GM21786 (cell line): ENCODE data around the gene RMRP.

ENCODE experiments used
- ATAC-seq: cut with Tn5 transposase; IDR thresholded peaks from one replicate; pipeline ENCODE4 v1.9.1; 2021; ENCODE audit not compliant: unreplicated experiment

RMRP gene

GRCh38 chr9:35687306-35687705, 29.5 kb upstream of the RMRP start:
- ATAC-seq: no peak

DNA sequence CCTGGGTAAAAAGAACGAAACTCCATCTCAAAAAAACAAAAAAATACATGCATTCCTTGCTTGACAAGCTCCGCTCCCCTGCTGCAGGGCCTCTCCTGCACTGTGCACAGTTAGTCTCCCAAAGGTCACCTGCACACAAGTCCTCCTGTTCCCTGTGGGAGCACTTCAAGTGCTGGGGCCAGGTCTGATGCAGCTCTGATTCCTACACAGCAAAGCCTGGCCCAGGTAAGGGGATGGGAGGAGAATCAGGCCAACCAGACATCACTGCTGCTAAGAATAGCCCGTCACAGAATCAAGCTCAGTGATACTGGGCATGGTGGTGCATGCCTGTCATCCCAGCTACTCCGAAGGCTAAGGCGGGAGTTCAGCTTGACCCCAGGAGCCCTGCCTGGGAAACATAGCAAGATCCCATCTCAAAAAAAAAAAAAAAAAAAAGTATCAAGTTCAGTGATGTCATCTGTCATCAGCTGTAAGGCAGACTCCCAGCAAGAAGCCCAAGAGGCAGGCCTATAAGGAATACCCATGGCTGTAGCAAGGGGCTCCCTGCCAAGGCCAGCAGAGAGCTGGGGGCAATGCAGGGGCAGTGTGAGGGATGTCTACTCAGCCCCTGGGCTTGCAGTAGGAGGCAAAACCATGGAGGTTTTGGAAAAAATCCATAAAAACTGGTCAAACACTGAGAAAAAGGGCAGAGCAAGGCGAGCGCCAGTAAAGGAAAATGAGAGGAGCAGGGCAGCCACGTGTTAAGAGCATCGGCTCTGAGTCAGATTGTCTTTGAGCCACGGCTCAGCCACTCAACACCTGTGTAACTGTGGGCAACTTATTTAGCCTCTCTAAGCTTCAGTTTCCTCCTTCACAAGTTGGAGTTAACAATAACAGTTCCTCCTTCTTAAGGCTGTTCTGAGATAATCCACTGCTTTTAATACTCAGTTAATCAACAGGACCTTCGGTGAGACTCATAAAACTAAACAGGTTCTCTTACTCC, 28.7 kb upstream of the RMRP start:
- no peak for ATAC-seq

DNA sequence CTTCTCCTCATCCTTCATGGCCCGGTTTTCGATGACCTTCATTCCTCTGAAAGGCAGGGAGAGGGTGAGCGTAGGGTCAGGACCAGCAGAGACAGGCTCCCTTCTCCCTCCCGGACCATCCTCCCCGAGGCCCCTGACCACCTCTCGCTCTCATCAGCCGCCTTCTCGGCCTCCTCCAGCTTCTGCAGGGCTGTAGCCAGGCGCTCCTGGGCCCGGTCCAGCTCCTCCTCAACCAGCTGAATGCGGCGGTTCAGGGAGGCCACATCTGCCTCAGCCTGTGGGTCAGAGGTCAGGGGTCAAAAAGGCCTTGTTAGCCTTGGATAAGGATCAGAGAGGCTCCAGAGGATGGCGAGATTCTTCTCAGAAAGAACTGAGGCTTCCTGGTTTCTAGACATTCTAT, 27.7 kb upstream of the RMRP start:
- no peak for ATAC-seq

DNA sequence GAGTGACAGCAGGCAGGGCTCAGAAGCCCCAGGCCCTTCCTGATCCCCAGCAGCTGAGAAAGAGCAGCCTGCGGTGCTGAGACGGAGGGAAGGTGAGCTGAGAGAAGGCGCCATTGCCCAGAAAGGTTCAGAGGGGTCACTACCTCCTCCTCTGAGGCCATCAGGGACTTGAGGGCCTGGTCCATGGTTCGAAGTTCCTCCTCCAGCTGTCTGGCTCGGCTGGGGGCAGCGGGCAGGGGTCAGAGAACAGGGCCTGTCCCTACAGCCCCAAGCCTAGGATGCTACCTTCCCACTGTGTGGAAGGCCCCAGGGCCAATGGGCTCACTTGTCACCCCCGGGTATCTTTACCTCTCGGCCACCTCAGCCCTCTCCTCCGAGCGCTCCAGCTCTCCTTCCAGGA, 27.1 kb upstream of the RMRP start:
- no peak for ATAC-seq

DNA sequence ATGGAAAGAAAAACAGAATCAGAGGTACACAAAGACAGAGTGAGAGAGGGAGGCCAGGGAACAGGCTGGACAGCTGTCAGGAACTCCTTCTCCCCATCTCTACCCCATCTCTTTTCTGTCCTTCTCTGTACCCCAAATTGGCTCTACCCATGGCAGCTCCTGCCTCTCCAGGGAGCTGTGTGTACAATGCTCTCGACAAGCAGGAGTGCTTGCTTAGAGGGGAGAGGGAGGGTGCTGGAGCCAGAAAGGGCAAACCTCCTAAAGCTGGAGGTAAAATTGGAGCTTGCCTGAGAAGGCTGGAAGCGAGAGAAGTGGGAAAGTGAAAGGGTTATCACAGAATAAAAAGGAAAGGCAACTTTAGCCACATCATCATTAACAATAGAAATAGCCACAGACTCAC, 25.5 kb upstream of the RMRP start:
- no peak for ATAC-seq

DNA sequence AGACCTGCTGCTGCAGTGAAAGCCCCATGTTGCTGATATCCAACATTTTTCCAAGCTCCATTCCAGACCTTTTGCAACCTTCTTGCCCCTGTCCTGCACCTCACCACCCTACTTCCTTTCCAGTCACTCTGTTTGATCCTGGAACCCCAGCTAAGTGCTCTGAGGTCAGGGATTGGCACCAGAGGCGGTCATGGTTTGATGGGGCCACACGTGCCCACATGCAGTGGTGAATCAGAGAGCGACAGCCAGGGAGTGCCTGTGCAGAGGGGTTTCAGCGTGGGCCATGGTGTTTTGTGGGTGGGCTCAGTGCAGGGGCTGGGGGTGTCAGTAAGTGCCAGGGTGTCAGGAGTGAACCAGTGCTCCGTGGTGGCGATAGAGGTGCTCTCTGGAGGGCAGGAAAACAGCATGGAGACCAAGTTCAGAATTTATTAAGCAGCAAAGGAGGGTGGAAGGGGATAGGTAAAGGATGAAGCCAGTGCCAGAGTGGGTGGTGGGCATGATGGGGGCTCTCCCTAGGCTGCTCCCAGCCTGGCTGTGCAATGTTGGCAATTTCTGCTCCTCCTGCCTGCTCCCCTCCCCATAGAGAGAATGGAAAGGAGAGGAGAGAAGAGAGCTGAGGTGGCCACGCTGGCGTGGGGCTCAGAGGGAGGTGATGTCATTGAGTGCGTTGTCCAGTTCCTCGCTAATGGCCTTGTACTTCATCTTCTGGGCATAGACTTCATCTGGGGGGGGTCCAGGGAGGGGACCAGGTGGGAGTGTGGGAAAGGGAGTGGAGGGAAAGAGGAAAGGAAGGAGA, 24.9 kb upstream of the RMRP start:
- ATAC-seq: no peak

DNA sequence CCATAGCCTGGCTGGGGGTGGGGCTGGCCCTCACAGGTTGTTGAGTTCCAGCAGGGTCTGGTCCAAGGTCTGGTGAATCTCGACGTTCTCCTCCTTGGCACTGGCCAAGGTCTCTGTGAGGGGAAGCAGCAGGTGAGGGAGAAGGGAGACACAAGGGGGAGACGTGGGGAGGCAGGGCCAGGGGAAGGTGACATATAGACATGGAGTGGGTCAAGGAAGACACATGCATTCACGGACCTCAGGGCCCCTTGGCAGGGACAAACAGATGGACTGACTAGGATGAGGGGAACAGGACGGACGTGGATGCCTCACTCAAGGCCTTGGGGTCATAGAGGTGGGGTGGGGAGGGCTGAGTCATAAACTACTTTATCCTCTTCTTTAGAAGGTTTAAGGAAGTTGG, 24.2 kb upstream of the RMRP start:
- ATAC-seq: no peak

- no peak for ATAC-seq
Measured at GRCh38 chr9:35681341-35682002, 23.7 kb upstream of the RMRP start.

DNA sequence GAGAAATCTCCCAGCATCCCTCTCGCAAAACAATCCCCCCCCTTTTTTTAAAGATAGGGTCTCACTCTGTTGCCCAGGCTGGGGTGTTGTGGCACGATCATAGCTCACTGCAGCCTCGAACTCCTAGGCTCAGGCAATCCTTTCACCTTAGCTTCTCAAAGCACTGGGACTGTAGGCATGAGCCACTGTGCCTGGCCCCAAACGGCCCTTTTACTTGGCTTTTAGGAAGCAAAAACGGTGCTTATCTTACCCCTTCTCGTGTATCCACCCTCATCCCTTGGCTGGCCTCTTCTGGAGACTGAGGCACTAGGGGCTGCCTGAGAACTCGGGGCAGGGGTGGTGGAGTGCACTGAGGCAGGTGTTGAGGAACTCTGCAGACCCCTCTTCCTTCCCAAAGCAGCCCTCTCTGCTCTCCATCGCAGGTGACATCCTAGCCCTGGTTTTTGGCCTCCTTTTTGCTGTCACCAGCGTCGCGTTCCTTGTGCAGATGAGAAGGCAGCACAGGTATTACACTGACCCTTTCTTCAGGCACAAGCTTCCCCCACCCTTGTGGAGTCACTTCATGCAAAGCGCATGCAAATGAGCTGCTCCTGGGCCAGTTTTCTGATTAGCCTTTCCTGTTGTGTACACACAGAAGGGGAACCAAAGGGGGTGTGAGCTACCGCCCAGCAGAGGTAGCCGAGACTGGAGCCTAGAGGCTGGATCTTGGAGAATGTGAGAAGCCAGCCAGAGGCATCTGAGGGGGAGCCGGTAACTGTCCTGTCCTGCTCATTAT, 22.7 kb upstream of the RMRP start:
- ATAC-seq: no peak

DNA sequence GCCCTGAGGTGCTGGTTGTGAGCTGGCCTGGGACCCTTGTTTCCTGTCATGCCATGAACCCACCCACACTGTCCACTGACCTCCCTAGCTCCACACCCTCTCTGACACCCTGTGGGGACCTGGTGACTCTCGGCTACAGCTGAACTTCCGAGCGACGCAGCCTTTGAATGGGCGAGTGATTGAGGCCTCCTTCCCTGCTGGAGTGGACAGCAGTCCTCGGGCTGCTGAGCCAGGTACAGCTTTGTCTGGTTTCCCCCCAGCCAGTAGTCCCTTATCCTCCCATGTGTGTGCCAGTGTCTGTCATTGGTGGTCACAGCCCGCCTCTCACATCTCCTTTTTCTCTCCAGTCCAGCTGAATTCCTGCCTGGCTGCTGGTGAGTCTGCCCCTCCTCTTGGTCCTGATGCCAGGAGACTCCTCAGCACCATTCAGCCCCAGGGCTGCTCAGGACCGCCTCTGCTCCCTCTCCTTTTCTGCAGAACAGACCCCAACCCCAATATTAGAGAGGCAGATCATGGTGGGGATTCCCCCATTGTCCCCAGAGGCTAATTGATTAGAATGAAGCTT, 22.0 kb upstream of the RMRP start:
- ATAC-seq: no peak

DNA sequence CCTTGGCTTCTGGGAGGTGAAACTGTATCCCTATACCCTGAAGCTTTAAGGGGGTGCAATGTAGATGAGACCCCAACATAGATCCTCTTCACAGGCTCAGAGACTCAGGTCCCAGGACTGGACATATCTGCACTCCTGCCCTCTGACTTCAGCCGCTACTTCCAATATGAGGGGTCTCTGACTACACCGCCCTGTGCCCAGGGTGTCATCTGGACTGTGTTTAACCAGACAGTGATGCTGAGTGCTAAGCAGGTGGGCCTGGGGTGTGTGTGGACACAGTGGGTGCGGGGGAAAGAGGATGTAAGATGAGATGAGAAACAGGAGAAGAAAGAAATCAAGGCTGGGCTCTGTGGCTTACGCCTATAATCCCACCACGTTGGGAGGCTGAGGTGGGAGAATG, 21.3 kb upstream of the RMRP start:
- ATAC-seq: no peak

DNA sequence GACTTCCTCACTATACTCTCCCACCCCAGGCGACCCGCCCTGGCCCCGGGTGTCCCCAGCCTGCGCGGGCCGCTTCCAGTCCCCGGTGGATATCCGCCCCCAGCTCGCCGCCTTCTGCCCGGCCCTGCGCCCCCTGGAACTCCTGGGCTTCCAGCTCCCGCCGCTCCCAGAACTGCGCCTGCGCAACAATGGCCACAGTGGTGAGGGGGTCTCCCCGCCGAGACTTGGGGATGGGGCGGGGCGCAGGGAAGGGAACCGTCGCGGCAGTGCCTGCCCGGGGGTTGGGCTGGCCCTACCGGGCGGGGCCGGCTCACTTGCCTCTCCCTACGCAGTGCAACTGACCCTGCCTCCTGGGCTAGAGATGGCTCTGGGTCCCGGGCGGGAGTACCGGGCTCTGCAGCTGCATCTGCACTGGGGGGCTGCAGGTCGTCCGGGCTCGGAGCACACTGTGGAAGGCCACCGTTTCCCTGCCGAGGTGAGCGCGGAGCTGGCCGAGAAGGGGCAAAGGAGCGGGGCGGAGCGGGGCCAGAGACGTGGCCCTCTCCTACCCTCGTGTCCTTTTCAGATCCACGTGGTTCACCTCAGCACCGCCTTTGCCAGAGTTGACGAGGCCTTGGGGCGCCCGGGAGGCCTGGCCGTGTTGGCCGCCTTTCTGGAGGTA, 18.0 kb upstream of the RMRP start:
- ATAC-seq: no peak

DNA sequence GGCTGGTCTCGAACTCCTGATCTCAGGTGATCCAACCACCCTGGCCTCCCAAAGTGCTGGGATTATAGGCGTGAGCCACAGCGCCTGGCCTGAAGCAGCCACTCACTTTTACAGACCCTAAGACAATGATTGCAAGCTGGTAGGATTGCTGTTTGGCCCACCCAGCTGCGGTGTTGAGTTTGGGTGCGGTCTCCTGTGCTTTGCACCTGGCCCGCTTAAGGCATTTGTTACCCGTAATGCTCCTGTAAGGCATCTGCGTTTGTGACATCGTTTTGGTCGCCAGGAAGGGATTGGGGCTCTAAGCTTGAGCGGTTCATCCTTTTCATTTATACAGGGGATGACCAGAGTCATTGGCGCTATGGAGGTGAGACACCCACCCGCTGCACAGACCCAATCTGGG, 17.4 kb upstream of the RMRP start:
- no peak for ATAC-seq

DNA sequence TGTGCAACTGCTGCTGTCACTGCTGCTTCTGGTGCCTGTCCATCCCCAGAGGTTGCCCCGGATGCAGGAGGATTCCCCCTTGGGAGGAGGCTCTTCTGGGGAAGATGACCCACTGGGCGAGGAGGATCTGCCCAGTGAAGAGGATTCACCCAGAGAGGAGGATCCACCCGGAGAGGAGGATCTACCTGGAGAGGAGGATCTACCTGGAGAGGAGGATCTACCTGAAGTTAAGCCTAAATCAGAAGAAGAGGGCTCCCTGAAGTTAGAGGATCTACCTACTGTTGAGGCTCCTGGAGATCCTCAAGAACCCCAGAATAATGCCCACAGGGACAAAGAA, 16.2 kb upstream of the RMRP start:
- ATAC-seq: no peak

GRCh38 chr9:35673132-35674024, 15.6 kb upstream of the RMRP start, which contains the start of gene CA9:
Gene CA9 (plus strand): TSS chr9:35673928. CDS start chr9:35673960, 32 bp downstream.
- no peak for ATAC-seq

DNA sequence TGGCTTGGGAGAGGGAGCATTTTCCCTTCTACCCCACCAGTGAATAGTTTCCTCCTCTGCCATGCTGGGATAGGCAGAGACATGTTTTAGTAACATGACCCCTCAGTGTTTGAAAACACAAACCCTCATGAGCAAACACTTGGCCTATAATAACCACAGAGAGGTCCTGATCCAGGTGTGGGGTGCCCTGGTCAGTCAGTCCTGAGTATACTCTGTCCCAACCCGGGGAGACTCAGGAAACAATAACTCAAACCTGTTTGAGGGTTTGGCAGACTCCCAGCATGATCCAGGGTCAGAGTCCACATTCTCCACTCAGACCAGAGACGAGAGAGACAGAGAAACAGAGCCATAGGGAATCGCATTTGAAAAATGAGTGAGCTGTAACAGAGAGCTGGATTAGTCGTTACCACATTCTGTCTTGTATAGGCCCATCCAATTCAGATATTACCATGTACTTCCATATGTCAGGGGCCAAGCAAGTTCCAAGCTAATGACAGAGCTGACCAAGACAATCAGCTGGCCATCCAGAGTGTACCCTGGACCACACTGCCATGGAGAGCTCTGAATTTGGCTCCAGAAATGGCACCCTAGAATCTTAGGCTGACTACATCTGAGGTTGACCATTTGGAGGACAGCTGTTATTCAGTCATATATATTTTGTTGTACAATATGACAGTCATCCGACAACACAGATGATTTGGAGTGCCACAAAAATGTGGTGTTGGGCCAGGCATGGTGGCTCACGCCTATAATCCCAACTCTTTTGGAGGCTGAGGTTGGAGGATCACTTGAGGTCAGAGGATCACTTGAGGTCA, 11.7 kb upstream of the RMRP start:
- ATAC-seq: no peak

- ATAC-seq: no peak
Measured at GRCh38 chr9:35667939-35668338, 10.1 kb upstream of the RMRP start.

DNA sequence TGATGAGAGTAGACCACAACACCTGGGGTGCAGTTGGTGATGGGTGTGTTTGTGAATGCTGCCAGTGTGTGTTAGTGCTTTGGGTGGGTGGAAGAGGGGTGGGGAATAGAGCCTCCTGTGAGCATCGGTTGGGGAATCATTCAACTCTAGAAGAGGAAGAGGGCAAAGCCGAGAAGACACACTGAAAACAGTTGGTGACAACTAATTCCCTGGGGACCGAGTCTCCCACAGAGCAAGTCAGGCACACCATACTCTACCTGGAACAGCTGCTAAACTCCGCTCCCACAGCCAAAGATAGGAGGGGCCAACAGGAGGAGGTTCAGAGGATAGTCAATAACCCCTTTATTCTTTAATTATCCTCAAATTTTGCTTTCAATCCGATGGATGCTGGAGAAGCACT, 8.7 kb upstream of the RMRP start:
- ATAC-seq: no peak
